Measurements from ENCODE around the gene HSPA1A. TPM values are rescaled to one million over a fixed set of nuclear protein-coding genes. Genes with fewer than 3 reads are reported as not detected.

HSPA1A gene
- total and polyA plus RNA-seq, 9 of the 15 experiments (the other 6 are each of a cell fraction or from before 2014, with no cell fraction given): 2.2 to 273 (median 107) TPM

DNA sequence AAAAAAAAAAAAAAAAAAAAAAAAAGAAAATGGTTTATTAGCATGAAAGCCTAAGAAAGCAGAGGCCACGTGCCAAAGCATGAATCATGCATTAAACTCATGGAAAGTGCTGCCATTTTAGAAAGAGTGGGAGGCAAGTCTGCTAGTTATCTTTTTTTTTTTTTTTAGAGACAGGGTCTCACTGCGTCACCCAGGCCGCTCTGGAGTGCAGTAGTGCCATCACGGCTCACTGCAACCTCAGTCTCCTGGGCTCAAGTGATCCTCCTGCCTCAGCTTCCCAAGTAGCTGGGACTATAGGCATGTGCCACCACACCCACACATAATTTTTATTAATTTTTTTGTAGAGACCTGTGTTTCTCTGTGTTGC, 43.4 kb upstream of the HSPA1A start (continued):
- TF ChIP-seq STAG1 (CRISPR knock-in tag; IDR thresholded peaks at IDR 0.05; ENCODE audit: borderline replicate concordance): no peak
- TF ChIP-seq ZNF780A (CRISPR knock-in tag; IDR thresholded peaks at IDR 0.05): no peak
- TF ChIP-seq, protein P1, sequence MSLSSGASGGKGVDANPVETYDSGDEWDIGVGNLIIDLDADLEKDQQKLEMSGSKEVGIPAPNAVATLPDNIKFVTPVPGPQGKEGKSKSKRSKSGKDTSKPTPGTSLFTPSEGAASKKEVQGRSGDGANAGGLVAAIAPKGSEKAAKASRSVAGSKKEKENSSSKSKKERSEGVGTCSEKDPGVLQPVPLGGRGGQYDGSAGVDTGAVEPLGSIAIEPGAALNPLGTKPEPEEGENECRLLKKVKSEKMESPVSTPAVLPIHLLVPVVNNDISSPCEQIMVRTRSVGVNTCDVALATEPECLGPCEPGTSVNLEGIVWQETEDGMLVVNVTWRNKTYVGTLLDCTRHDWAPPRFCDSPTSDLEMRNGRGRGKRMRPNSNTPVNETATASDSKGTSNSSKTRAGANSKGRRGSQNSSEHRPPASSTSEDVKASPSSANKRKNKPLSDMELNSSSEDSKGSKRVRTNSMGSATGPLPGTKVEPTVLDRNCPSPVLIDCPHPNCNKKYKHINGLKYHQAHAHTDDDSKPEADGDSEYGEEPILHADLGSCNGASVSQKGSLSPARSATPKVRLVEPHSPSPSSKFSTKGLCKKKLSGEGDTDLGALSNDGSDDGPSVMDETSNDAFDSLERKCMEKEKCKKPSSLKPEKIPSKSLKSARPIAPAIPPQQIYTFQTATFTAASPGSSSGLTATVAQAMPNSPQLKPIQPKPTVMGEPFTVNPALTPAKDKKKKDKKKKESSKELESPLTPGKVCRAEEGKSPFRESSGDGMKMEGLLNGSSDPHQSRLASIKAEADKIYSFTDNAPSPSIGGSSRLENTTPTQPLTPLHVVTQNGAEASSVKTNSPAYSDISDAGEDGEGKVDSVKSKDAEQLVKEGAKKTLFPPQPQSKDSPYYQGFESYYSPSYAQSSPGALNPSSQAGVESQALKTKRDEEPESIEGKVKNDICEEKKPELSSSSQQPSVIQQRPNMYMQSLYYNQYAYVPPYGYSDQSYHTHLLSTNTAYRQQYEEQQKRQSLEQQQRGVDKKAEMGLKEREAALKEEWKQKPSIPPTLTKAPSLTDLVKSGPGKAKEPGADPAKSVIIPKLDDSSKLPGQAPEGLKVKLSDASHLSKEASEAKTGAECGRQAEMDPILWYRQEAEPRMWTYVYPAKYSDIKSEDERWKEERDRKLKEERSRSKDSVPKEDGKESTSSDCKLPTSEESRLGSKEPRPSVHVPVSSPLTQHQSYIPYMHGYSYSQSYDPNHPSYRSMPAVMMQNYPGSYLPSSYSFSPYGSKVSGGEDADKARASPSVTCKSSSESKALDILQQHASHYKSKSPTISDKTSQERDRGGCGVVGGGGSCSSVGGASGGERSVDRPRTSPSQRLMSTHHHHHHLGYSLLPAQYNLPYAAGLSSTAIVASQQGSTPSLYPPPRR (CRISPR knock-in tag; IDR thresholded peaks at IDR 0.05; ENCODE audit: borderline replicate concordance): no peak
- no peak for TF ChIP-seq TCF7 (IDR thresholded peaks at IDR 0.05; ENCODE audit: borderline replicate concordance)
- TF ChIP-seq HNRNPH1 (optimal IDR thresholded peaks at IDR 0.05; ENCODE audit: low read depth, low read length): no peak
- no peak for TF ChIP-seq GTF2A2 (tag; IDR thresholded peaks at IDR 0.05)
- TF ChIP-seq CBX5 (IDR thresholded peaks at IDR 0.05; ENCODE audit: borderline replicate concordance, low read depth): no peak
- TF ChIP-seq CBX2 (IDR thresholded peaks at IDR 0.05; ENCODE audit: insufficient read depth, low read length, poor library complexity, severe bottlenecking): no peak
- TF ChIP-seq SOX6 (IDR thresholded peaks at IDR 0.05): no peak
- no peak for TF ChIP-seq ZKSCAN8 (CRISPR knock-in tag; IDR thresholded peaks at IDR 0.05)
- TF ChIP-seq, protein P2, sequence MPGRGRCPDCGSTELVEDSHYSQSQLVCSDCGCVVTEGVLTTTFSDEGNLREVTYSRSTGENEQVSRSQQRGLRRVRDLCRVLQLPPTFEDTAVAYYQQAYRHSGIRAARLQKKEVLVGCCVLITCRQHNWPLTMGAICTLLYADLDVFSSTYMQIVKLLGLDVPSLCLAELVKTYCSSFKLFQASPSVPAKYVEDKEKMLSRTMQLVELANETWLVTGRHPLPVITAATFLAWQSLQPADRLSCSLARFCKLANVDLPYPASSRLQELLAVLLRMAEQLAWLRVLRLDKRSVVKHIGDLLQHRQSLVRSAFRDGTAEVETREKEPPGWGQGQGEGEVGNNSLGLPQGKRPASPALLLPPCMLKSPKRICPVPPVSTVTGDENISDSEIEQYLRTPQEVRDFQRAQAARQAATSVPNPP (IDR thresholded peaks at IDR 0.05; ENCODE audit: borderline replicate concordance, insufficient read depth, insufficient read length): no peak
- no peak for TF ChIP-seq ASH1L (IDR thresholded peaks at IDR 0.05; ENCODE audit: borderline replicate concordance, low read depth, partially characterized antibody)
- no peak for TF ChIP-seq CBFA2T2 (conservative IDR thresholded peaks at IDR 0.05)
- no peak for TF ChIP-seq NFXL1 (CRISPR knock-in tag; IDR thresholded peaks at IDR 0.05)
- no peak for TF ChIP-seq ZNF57 (CRISPR knock-in tag; IDR thresholded peaks at IDR 0.05)
- no peak for TF ChIP-seq RBM39 (optimal IDR thresholded peaks at IDR 0.05; ENCODE audit: low read depth, low read length)
- TF ChIP-seq, protein P3, sequence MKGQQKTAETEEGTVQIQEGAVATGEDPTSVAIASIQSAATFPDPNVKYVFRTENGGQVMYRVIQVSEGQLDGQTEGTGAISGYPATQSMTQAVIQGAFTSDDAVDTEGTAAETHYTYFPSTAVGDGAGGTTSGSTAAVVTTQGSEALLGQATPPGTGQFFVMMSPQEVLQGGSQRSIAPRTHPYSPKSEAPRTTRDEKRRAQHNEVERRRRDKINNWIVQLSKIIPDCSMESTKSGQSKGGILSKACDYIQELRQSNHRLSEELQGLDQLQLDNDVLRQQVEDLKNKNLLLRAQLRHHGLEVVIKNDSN (CRISPR knock-in tag; IDR thresholded peaks at IDR 0.05): peak; percentile 63
